ENCODE data around the gene NEK3. TPM values are rescaled to one million over a fixed set of nuclear protein-coding genes. Genes with fewer than 3 reads are reported as not detected.
A peak's percentile ranks its signal among the peaks of the same experiment; 100 is the strongest.

NEK3 gene
- total RNA-seq, 1 donor from 2014 or later = 4.3 TPM

DNA sequence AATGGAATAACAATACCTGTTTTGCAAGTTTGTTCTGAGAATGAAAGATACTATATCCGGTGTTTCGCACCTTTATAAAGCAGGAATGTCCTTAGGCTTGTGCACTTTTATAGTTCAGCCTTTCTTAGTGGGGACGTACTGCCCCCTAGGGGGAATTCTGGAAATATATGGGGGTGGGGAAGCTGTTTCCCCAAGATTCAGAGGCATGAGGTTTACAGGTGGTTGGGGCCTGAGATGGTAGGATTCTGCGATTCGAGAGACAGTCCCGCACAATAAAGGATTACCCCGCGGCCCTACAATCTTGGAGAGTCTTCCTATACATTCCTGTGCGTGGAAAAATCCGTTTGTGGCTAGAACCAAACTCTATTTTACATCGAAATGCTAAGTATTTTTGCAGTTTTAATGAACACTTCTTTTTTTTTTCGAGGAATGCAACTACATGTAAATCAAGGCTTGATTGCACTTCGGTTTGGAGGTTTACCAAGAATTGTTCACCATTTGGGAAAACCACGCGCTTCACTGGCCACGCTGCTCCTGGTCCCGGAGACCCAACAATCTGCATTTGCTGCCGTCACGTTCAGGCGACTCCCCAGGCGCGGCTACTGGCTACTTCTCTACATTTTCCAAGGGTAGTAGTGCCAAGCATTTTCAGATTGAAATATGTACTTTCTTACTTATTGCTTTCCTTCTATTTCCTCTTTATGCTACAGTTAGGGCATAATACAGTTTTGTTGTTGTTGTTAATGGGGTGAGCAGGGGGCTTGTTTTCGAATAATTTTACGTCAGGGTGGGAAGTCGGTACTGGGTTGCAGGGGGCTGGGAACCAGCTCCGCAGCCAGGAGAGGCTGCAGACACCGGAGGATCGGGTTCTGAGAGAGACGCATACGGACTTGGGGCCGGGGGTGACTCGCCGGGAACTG, 31.4 kb downstream of the NEK3 start:
- Histone ChIP-seq H3K4me3 (peak overlapping the region; percentile 82), H3K27ac (replicated peaks) (peak overlapping the region; percentile 4), H3K9me3 (replicated peaks) (no peaks in the 10 kb centered on the region), H3K36me3 (peaks cover 24% of the 10 kb centered on the region), H3K4me1 (peaks cover 21% of the 10 kb centered on the region), H3K27me3 (ENCODE audit: low read depth) (no peaks in the 10 kb centered on the region)
- TF ChIP-seq, protein P1, sequence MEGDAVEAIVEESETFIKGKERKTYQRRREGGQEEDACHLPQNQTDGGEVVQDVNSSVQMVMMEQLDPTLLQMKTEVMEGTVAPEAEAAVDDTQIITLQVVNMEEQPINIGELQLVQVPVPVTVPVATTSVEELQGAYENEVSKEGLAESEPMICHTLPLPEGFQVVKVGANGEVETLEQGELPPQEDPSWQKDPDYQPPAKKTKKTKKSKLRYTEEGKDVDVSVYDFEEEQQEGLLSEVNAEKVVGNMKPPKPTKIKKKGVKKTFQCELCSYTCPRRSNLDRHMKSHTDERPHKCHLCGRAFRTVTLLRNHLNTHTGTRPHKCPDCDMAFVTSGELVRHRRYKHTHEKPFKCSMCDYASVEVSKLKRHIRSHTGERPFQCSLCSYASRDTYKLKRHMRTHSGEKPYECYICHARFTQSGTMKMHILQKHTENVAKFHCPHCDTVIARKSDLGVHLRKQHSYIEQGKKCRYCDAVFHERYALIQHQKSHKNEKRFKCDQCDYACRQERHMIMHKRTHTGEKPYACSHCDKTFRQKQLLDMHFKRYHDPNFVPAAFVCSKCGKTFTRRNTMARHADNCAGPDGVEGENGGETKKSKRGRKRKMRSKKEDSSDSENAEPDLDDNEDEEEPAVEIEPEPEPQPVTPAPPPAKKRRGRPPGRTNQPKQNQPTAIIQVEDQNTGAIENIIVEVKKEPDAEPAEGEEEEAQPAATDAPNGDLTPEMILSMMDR (IDR thresholded peaks at IDR 0.05; ENCODE audit: borderline replicate concordance) = peak; percentile 86
- intact Hi-C loops (cut with micrococcal nuclease) = loop anchor here (5.0 kb wide), 2 partner anchors 126 to 231 kb away; no protein-coding TSS in a partner anchor
- DNase-seq = peak; percentile 33

DNA sequence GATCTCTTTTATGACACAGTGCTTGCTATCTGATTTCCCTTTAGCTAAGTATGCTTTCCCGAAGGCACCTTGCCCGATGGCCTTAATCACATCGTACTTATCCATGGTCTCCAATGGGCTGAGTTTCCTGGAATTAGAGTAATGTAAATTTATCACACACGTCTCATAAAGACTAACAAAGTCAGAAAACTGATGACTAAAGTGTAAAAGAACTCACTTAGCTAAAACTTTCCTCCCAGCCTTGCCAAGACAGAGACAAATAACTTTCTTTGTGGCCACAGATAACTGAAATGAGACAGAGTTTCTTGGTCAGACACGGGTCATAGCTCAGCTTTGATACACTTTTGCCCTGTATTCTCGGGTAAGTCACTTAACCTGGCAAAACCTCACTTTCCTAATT, 32.0 kb downstream of the NEK3 start:
- no peak for DNase-seq
- H3K27ac ChIP-seq (replicated peaks) = no peak overlapping the region
- no peaks in the 10 kb centered on the region for H3K27me3 ChIP-seq (ENCODE audit: low read depth)
- intact Hi-C loops (cut with micrococcal nuclease) = loop anchor here (5.0 kb wide), 2 partner anchors 125 to 230 kb away; no protein-coding TSS in a partner anchor
- no peaks in the 10 kb centered on the region for H3K9me3 ChIP-seq (replicated peaks)
- peaks cover 18% of the 10 kb centered on the region for H3K36me3 ChIP-seq
- H3K4me3 ChIP-seq = peak overlapping the region; percentile 82
- TF ChIP-seq, protein P1 (IDR thresholded peaks at IDR 0.05; ENCODE audit: borderline replicate concordance) = no peak
- H3K4me1 ChIP-seq = peaks cover 21% of the 10 kb centered on the region

DNA sequence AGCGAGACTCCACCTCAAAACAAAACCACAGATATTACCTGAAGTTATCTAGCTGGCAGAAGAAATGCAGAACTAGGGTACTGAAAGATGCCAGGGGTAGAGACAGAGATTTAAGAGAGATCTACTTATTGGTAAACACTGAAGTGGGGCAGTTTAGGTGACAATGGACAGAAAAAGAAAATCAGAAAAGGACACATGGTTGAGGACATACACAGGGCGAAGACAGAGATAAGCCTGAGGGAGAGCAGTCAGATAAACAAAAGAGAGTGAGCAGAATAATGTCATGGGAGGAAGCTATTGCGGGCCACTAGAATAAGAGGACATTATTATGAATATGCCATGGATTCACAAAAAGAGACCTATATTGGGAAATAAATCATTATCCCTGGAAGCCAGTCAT, 33.9 kb downstream of the NEK3 start:
- Histone ChIP-seq H3K27ac (replicated peaks) (no peak overlapping the region), H3K4me1 (peaks cover 21% of the 10 kb centered on the region), H3K9me3 (replicated peaks) (no peaks in the 10 kb centered on the region), H3K4me3 (no peak overlapping the region), H3K36me3 (no peaks in the 10 kb centered on the region), H3K27me3 (ENCODE audit: low read depth) (no peaks in the 10 kb centered on the region)
- no peak for DNase-seq
- intact Hi-C loops (cut with micrococcal nuclease) = loop anchor here (5.0 kb wide), 2 partner anchors 123 to 228 kb away; no protein-coding TSS in a partner anchor
- TF ChIP-seq, protein P1 (IDR thresholded peaks at IDR 0.05; ENCODE audit: borderline replicate concordance) = no peak

DNA sequence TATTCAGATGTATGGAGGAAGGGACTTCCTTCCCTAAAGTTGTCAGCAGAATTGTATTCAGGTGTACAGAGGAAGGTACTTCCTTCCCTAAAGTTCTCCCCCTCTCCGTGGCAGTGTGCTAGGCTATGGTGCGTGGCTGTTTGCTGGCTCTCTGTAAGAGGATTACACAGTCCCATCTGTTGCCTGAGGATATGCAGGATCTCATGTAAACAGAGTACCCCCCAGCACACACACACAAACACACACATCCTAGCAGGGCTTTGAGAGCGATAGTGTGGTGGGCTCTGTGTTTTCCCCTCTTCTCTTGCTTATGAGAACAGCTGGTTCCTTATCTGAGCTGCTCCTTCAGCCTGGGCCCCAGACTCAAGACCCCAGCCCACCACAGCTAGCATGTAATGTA, 40.8 kb downstream of the NEK3 start:
- TF ChIP-seq, protein P1 (IDR thresholded peaks at IDR 0.05; ENCODE audit: borderline replicate concordance) = no peak
- H3K4me1 ChIP-seq = no peaks in the 10 kb centered on the region
- intact Hi-C loops (cut with micrococcal nuclease) = no loop called here

DNA sequence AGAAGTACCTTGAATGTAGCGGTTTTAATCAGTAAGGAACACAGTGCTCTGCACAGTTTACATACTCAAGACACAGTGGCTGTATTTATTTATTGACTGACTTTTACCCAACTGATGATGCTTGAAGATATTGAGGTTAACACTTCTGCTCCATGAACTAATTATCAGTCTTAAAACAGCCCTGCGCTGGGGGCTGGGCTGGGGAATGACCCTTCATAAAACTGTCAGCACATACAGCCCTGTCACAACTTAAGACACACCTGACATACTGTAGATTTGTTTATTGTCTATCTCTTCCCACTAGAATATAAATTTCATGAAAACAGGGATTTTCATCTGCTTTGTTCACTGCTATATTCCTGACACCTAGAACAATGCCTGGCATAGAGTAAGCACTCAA, 41.3 kb downstream of the NEK3 start:
- Histone ChIP-seq H3K27me3 (ENCODE audit: low read depth) (no peaks in the 10 kb centered on the region), H3K4me3 (no peak overlapping the region), H3K27ac (replicated peaks) (no peak overlapping the region), H3K4me1 (peaks cover 2% of the 10 kb centered on the region), H3K36me3 (no peaks in the 10 kb centered on the region), H3K9me3 (replicated peaks) (no peaks in the 10 kb centered on the region)
- DNase-seq = no peak
- intact Hi-C loops (cut with micrococcal nuclease) = no loop called here
- TF ChIP-seq, protein P1 (IDR thresholded peaks at IDR 0.05; ENCODE audit: borderline replicate concordance) = no peak

More for the DNA sequence above, 40.8 kb downstream of the NEK3 start:
- no peak overlapping the region for H3K4me3 ChIP-seq
- H3K27me3 ChIP-seq (ENCODE audit: low read depth) = no peaks in the 10 kb centered on the region
- no peaks in the 10 kb centered on the region for H3K9me3 ChIP-seq (replicated peaks)
- no peaks in the 10 kb centered on the region for H3K36me3 ChIP-seq
- DNase-seq = no peak
- no peak overlapping the region for H3K27ac ChIP-seq (replicated peaks)

Measured in left ventricle myocardium inferior (tissue), 1 donor.